Stimulated activated CD8-positive, alpha-beta memory T cell treated with anti-CD3 and anti-CD28 coated beads, Interleukin-12 subunit alpha, Interleukin-12 subunit beta, amount 100 ng/mL, for 4 hours (primary cell): Measurements from ENCODE around the gene SIK2.

Experiments used
- DNase-seq: peaks from one replicate; pipeline ENCODE4 v3.0.0-alpha.2; 2020; ENCODE audit warnings: low read depth

Gene SIK2

DNA sequence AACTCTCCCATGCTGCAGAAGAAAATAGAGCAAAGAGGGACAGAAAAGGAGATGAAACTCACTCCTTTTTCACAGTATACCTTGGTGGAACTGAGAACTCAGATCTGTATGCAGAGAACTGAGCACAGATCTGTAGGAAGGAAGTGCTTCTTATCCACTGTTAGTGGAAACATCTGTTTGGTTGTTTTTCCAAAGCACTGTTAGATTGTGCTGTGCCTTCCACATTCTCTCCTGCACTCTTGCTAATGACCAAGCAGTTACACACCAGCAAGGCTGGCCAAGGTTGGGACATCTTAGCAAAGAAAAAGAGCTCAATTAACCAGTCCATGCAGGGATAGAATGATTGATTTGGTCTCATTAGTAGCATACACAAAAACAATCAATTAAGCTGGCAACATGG is 20.1 kb upstream of the SIK2 start:
- DNase-seq = no peak

DNA sequence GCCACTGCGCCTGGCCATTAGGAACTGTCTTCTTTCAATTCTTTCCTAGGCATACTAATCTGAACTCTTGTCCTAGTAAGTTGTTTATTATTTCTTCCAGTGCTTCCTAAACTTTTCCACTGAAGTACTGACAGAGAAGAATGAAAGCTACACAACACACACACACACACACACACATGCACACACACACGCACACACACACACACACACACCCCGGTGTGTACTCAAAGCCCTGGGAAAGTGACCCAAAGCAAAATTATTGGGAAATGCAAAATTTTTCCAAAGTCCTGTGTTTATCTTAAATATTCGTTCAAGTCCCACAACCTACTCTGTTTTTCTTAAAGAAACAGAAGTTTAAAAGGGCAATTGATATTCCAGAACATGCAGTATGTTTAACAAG is 19.4 kb upstream of the SIK2 start:
- no peak for DNase-seq

DNA sequence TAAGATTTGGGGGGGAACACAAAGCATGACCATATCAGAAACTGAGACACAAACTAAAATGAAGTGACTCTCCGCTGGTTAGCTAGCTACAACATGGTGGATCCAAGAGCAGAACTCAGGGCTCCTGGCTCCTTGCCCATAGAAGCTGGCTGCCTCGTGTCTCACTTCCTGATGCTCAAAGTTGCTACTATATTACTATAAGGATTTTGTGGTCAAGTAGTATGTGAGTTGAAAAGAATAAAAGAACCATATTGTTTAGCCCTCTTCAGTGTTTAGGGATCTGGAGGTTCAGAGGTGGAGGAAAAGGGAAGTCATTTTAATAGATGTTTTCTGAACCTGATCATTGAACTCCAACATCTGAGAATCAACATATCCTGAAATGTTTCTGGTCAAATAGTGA is 16.9 kb upstream of the SIK2 start:
- no peak for DNase-seq

DNA sequence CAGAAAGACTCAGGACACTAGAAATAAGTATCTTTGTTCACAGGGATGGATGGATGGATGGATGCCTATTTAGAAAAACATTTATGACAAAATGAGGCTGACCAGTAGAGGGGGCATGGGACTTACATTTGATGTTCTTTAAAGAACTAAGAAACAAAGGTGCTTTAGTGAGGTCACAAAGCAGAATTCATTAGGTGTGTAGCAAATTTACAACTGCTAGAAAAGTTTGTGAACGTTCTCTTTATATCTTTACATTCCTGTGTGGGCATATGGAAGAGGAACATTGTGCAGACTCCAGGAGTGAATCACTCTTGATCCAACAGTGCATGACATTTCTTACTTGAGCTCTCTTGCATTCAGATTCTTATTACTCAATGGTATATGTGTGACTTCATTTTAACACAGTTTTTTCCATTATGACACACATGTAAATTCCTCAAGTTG is 15.8 kb upstream of the SIK2 start:
- DNase-seq = no peak

DNA sequence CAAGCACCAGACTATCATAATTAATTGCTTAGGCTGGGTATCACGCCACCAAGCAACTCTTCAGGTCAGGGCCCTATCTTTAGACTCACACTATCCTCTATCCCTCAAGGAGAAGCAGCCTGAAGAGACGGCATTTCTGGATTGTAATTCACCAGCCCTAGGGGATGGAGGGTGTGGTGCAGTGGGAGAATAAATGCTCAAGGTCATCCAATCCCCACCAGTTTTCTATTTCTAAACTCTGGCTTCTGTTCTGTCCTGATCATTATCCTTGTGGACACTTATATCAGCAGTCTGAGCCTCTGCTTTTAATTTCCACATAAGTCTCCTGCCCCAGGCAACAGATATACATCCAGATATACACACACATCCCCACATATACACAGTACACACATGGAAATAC is 13.1 kb upstream of the SIK2 start:
- DNase-seq = no peak

DNA sequence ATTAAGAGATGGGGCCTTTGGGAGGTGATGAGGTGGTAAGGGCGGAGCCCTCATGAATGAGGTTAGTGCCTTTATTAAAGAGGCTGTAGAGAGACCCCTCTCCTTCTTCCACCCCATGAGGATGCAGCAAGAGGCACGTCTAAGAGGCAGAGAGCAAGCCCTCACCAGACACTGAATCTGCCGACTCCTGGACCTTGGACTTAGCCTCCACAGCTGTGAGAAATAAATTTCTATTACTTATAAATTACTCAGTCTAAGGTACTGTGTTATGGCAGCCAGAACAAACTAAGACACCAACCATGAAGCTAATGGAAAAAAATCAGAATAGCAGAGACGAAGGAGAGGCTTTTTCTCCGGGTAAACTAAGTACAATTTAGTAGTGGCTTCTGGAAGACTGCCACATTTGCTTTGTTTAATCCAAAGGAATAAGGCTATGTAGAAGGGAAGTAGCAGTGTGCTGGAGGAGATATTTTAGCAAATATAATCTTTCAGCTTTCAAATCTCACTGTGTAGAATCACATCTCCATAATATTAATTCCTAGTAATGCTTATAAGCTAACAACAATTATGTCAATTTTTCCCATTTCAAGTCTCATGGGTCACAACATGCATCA is 12.3 kb upstream of the SIK2 start:
- no peak for DNase-seq

DNA sequence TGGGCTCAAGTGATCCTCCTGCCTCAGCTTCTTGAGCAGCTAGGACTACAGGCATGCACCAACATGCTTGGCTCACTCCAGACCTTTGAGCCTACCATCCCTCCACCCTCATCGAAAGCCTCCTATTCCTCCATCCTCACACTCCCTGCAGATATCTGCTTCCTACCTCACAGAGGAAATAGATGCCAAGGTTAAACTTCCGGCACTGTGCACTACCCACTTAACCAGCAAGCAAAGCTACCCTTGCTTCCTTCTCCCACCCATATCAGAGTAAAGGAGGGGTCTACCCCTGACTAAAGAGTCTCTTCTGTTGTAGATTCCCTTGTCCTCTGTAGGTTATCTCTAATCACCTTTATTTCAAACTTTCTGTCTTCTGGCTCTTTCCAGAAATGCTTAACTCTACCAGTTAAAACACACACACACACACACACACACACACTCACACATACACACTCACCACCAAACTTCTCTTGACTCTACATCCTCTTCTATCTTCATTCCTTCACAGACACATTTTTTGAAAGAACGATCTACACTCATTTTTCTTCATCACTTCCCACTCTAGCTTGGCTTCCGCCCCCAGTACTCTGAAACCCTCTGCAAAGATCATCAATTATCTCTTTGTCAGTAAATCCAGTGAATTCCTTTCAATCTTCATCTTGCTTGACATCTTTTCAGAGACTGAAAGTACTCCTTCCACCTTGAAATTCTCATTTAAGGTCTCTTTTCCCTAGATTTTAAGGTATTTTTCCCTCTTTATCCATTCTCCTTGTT is 10.9 kb upstream of the SIK2 start:
- DNase-seq = no peak

DNA sequence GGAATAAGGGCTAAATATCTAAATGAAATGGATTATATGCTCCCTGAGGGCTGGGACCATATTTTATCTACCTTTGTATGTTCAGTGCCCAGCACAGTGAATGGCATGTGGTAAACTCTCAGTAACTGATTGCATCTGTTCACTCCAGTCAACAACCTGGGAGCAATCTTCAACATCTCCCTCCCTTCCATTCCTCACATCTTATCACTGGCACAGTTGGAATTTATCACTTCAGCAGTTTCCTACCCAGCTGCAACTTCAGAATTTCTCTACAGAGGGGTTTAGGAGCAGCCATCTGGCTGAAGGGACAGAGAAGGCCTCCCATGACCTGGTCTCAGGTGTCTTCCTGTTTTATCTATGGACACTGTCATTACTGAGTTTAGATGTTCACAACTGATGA is 9.8 kb upstream of the SIK2 start:
- no peak for DNase-seq

DNA sequence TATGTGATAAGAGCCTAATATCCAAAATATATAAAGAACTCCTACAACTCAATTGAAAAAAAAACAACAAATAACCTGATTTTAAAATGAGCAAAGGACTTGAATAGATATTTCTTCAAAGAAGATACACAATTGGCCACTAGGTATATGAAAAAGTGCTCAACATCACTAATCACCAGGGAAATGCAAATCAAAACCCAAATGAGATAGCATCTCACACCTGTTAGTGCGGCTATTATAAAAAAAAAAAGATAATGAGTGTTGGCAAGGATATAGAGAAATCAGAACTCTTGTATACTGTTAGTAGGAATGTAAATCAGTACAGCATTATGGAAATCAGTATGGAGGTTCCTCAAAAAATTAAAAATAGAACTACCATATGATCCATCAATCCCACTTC is 5.9 kb upstream of the SIK2 start:
- no peak for DNase-seq

DNA sequence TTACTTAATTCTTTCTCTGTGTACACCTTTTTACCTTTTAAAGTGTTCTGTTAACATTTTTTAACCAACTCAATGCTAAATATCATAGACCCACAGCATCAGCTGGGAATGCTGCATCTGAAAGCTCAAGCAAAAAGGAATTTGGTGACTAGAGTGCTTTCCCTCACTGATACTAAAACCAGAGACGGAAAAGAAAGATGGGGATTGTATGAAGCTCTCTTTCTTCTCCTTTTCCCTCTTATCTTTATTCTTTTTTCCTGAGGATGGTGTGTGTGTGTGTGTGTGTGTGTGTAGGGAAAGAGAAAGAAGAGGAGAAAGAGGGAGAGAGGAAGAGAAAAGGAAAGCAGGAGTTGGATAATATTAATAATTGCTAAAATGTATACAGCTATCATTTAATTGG is 4.1 kb upstream of the SIK2 start:
- DNase-seq = no peak

DNA sequence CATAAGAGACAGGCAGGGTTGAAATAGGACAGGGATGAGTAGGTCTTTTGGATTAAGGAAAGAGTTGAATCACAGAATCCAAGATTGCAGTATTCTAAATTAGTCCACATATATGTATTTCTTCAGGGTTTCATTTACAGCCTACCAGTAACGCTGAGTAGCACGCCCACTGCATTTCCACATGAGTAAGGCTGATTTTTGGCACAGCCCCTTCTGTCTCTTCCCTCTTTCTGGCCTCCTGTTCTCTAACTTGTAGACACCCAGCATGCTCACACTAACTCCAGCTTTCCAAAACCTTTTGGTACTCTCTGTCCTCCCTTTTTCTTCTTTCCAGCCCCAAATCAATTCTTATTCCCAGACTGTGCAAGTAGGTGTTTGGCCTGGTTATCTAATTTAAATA is 3.7 kb upstream of the SIK2 start:
- DNase-seq = no peak

DNA sequence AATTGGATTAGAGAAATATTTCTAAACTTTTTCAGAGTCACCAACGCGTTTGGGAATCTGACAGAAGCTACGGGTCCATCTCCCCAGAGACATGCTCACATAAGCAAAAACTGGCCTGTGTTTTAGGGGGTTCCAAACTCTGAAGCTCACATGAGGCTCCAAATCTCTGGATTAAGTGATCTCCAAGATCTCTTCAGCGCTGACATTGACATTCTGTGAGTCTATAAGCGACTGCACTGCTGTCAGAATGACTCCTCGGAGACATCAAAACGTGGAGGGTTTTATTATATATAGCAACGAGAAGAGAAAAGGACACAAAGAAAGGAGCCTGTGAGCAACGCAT is 642 bp upstream of the SIK2 start:
- no peak for DNase-seq

DNA sequence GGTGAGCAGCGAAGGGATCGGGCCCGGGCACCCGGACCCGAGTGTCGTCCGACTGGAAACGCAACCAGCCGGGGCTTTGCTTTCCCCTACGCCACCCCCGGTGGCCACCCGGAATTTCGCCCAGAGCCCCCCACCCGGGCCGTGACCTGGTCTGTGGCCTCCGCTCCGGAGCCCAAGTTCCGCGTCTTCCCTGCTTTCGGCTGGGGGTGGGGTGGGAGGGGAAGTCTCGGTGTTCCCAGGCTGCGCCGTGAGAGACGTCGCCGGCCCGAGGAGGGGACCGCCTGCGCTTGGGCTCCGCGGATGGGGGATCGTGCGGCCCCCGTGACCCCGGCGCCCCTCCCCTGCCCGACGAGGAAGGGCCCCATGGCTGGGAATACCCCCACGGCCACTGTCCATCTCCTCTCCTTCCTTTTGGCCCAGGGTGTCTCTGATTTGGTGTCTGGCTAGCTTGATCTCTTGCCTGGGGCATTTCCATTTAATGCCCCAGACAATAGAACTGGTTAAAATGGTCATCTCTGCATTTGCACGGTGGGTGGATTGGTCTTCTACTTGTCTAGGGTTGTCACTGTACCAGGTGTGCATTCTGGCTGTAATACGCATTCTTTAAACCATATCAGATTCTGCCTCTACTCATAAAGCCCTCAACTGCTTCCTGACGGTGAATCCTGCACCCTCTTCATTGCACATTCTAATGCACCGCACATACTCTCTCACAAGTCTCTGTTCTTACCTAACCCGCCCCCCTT is 789 bp downstream of the SIK2 start:
- no peak for DNase-seq

DNA sequence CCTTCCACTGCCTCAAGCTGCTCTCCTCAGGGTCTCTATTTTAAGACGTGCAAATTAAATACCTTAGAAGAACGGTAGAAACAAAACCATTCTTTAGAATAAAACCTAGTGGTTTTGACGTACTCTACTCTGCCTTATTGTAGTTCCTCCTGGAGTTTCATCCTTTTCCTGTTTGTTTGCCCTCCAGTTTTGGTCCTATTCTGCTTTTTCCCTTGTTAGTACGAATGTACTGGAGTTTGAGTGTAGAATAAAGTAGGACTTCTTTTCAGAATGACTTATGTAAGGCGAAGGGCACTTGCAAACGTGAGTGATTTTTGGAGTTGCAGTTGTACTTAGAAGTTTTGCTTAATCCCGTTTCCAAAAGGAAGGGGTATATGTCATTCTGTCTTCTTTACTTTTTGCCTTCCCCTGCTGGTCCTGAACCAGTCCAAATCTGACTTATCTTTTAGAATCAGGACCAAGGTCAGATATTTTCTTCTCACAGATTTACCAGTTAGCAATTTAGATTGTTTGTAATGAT is 1.4 kb downstream of the SIK2 start:
- DNase-seq = no peak

DNA sequence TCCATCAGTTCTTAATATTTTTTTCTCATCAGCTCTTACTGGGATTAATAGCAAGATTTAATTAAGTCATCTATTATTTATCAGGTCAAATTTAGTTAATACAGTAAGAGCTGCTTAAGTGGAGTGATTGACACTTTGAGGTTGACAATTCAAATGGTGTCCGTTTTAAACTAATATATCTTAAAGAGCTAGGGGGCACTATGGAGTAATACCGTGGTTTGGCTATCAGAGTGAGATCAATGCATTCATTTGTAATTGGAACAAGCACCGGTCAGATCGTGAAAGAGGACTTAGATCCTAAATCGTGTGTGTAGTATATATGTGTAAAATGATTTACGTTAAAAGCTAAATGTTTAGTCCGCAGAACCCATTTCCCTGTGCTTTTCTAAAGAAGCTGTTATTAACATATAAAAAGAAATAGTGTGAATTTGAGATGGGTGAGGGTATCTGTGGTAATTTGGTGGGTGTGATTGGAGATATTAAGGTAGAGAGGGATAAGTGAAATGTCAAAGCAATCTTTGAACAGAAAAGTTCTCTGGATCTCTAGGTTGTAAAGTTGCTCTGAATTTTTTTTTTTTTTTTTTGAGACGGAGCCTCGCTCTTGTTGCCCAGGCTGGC is 2.3 kb downstream of the SIK2 start:
- DNase-seq = no peak

DNA sequence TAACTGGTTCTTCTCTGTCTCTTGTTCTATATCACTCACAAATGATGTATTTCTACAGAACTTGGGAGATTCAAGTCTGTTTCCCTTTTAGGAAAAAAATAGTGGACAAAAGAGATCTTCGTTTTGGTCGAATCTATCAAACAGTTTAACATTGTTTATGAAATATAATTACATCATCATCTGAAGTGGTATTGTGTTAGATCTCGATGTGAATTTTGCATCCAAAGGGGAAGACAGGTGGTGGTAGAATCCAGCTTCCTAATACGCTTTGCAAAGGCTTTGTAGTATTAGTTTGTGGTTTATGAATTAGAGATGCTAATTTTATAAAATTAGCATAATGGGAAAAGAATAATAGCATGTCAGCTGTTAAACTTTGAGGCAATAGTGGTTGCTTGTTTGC is 3.4 kb downstream of the SIK2 start:
- DNase-seq = no peak

DNA sequence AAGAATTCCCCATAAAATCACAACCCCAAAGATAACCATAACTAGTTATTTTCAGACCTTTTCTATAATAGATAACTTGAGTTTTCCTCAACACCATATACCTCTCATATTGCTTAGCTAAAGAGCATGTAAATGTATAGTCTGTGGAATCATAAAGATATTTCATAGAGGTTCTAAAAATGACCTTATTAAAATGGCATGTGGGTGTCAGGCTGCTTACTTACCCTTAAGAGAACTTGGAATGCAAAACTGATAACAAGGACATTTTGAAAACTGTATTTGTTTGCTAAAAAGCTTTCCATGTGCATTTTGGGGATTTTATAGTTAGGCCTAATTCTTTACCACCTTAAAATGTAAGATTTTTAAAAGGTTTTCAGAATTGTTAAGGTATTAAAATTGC is 4.7 kb downstream of the SIK2 start:
- no peak for DNase-seq

DNA sequence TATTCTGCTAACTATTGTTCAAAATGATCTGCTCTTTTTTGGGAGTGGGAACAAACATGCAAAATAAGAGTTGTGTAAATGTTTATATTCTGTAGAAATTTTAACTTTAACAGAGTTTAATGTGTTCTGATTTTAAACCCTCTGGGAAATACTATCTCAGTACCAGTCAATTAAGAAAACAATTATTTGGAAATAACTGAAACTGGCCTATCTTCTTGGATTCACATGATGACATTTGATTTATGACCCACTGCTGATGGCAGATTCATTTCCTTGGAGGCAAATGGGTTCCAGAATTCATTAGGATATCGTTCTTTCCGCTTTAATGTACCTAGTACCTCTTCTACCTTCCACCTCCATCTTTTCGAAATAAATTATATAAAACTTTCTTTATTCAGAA is 5.5 kb downstream of the SIK2 start:
- no peak for DNase-seq

DNA sequence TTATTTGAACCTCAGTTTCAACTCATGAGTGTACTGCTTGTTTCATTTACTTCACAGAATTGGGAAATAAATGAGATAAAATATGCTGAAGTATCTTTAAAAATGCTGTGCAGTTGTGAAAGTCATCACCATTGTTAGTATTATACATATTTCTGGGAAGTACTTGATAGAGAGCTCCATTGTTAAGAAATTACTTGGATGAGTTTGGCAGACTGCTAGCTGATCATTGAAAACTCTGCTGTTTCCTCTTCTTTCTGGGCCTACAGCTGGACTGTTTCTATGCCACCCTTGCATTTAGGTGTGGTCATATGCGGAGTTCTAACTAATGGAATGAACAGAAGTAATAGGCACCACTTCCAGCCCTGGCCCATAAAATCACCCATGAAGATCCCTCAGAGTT is 10.0 kb downstream of the SIK2 start:
- no peak for DNase-seq

DNA sequence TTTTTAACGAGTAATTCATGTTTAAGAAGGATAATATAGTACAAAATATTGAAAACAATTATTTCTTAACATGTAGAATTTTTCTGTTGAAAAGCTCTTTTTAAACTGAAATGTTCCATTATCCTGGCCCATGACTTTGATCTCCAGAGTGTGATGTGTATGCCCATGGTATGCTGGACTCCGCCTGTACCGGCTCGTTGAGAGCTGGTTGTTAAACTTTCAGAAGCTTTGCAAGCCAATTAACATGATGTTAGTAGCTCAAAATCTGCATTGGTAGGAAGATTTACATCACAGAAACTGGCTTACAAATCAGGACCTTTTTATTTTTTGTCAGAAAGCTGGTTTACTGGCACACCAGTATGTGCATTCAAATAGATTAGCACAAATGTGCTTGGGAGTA is 15.0 kb downstream of the SIK2 start:
- DNase-seq = no peak

DNA sequence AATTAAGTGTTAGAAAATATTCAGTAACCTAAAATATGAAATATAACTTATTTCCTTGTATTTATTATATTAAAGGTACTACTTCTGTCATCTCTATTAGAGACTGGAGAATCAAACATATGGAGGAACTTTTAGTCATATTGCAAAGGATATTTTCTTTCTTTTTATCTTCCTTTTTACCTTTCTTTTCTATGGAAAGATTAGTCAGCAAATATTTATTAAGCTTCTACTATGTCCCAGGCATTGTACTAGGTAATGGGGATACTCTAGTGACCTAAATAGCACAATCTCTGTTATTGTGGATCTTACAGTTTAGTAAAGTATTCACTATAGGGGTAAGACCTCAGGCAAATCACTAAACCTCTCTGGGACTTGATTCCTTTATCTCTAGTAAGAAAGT is 18.3 kb downstream of the SIK2 start:
- DNase-seq = no peak

DNA sequence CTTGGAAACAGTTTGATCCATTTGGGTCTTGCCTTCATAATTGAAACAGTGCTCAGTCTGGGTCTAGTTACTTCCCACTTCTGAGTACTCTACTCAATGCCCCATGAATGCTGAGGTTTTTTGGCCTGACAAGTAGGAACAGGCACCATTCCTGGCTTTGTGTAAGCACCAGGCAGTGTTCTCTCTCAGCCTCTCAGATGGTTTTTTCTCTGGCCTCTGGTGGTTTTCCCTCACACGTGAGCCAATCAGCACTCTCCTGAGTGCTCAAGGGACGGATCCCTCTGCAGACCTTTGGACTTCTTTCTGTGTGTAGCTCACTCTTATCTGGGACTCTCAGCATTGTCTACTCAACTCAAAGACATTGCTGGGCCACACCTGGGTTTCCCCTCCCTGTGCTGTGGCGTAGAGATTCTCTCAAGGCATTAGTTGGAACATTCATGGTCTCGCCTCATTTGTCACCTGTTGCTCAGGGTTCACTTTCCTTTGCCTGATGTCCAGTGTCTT is 21.3 kb downstream of the SIK2 start:
- no peak for DNase-seq

DNA sequence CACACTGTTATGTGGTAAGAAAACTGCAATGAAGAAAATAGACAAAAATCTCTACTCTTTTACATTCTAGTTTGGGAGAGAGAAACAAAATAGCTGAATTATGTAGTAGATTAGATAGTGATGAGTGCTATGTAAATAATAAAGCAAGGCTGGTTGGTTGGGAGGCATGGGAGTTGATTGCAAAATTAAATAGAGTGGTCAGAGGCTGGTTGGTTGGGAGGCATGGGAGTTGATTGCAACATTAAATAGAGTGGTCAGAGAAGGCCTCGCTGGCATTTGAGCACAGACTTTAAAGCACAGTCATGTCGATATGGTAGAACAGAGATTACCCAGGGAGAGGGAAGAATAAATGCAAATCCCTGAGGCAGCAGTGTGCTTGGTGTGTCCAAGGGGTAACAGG is 22.4 kb downstream of the SIK2 start:
- DNase-seq = no peak
